Measurements from ENCODE around the gene RASSF8. TPM values are rescaled to one million over a fixed set of nuclear protein-coding genes. Genes with fewer than 3 reads are reported as not detected.

The RASSF8 gene
- total RNA-seq, 2 donors from 2014 or later, result 3.2 to 14.2 TPM

DNA sequence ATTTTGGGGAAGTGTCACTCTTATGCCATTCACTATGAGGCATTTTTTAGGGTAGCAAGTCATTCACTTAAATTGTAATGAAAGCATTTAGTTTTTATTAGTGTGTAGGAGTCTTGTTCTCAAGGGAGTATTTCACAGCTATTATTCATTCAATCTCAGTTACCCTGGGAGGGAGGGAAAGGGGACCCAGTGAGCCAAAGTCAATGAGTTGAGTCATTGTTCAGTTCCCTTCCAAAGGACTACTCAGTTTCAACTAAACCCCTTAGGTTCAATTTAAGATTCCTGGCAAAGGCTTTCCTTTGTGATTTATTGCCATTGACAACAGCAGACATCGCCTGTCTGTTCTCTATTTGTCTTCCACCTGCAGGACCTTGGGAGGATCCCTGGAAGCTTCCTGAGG is 29.3 kb upstream of the RASSF8 start:
- intact Hi-C loops (cut with DNase I), result no loop called here
- TF ChIP-seq, protein P1, sequence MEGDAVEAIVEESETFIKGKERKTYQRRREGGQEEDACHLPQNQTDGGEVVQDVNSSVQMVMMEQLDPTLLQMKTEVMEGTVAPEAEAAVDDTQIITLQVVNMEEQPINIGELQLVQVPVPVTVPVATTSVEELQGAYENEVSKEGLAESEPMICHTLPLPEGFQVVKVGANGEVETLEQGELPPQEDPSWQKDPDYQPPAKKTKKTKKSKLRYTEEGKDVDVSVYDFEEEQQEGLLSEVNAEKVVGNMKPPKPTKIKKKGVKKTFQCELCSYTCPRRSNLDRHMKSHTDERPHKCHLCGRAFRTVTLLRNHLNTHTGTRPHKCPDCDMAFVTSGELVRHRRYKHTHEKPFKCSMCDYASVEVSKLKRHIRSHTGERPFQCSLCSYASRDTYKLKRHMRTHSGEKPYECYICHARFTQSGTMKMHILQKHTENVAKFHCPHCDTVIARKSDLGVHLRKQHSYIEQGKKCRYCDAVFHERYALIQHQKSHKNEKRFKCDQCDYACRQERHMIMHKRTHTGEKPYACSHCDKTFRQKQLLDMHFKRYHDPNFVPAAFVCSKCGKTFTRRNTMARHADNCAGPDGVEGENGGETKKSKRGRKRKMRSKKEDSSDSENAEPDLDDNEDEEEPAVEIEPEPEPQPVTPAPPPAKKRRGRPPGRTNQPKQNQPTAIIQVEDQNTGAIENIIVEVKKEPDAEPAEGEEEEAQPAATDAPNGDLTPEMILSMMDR (IDR thresholded peaks at IDR 0.05), result no peak
- H3K4me3 ChIP-seq, result no peak overlapping the region
- H3K36me3 ChIP-seq, result no peaks in the 10 kb centered on the region
- H3K27ac ChIP-seq, result no peak overlapping the region
- no peaks in the 10 kb centered on the region for H3K9me3 ChIP-seq
- no peak for DNase-seq
- no peaks in the 10 kb centered on the region for H3K4me1 ChIP-seq
- no peak overlapping the region for H3K9ac ChIP-seq (ENCODE audit: low read depth in 2 of 2, low read length in 2 of 2)
- no peaks in the 10 kb centered on the region for H3K27me3 ChIP-seq

GRCh38 chr12:25932971-25933370 is 25.5 kb upstream of the RASSF8 start:
- no peaks in the 10 kb centered on the region for H3K4me1 ChIP-seq
- no peak overlapping the region for H3K27ac ChIP-seq
- TF ChIP-seq, protein P1 (IDR thresholded peaks at IDR 0.05), result no peak
- intact Hi-C loops (cut with DNase I), result no loop called here
- DNase-seq, result no peak
- no peak overlapping the region for H3K4me3 ChIP-seq
- no peaks in the 10 kb centered on the region for H3K9me3 ChIP-seq
- no peaks in the 10 kb centered on the region for H3K36me3 ChIP-seq
- H3K9ac ChIP-seq (ENCODE audit: low read depth in 2 of 2, low read length in 2 of 2), result no peak overlapping the region
- no peaks in the 10 kb centered on the region for H3K27me3 ChIP-seq

- DNase-seq, result no peak
- no peaks in the 10 kb centered on the region for H3K27me3 ChIP-seq
- H3K4me1 ChIP-seq, result no peaks in the 10 kb centered on the region
- no peaks in the 10 kb centered on the region for H3K36me3 ChIP-seq
- no peak overlapping the region for H3K27ac ChIP-seq
- H3K4me3 ChIP-seq, result no peak overlapping the region
- TF ChIP-seq, protein P1 (IDR thresholded peaks at IDR 0.05), result no peak
- intact Hi-C loops (cut with DNase I), result no loop called here
- H3K9me3 ChIP-seq, result no peaks in the 10 kb centered on the region
- H3K9ac ChIP-seq (ENCODE audit: low read depth in 2 of 2, low read length in 2 of 2), result no peak overlapping the region
Observed at GRCh38 chr12:25934456-25934855, 24.0 kb upstream of the RASSF8 start.

DNA sequence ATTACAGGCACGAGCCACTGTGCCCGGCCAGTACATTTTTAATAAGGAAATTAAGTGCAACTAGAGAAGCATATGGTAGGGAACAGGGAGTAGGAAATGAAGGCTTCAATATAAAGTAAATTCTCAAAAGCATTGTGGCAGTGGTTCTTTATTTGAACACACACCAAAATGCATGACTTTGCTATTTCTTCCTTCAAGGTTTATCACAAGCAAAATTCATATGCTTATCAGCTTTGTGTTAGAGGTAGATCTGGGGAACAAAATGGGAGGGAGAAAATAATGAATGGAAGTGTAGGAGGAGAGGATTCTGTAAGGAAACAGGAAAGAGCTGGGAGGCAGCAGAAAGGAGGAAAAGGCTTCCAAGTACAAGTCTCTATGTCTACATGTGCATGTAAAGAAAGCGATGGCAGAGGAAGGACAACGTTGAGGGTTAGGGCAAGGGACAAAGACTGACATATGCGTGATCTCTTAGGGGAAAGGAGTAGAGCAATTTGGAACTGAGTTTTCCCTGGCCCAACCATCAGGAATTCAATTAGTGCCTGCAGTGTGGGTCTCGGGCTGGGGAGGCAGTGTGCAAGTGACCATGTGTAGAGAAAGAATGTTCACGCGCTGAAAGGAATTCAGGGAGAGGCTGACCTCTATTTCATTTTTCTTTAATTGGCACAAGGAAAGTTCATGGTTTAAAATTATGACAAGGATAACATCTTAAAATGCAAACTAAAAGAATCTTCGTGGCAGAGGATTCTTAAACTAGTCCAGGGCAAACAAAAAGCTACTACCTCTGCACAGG is 22.9 kb upstream of the RASSF8 start:
- TF ChIP-seq, protein P1 (IDR thresholded peaks at IDR 0.05), result no peak
- no peak overlapping the region for H3K27ac ChIP-seq
- H3K4me3 ChIP-seq, result no peak overlapping the region
- no peak for DNase-seq
- H3K9ac ChIP-seq (ENCODE audit: low read depth in 2 of 2, low read length in 2 of 2), result no peak overlapping the region
- no peaks in the 10 kb centered on the region for H3K4me1 ChIP-seq
- H3K36me3 ChIP-seq, result no peaks in the 10 kb centered on the region
- intact Hi-C loops (cut with DNase I), result no loop called here
- no peaks in the 10 kb centered on the region for H3K27me3 ChIP-seq
- no peaks in the 10 kb centered on the region for H3K9me3 ChIP-seq

DNA sequence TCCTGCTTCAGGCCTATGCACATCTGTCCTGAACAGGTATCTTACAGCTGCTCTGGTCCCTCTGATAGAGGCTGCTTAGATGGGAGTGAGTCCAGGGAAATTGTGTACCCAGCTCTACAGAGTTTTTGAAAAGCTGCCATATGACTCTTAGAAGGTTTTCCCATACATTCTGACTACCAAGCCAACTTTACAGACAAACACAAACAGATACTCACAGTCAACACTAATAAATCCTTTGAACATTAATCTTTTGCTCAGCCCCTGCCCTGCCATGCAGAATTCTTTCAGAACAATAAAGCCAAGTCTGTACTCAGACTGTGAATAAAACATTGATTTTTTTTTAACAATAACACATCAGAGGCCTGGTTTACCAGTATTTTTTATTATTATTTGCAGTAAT is 21.4 kb upstream of the RASSF8 start:
- no peak for DNase-seq
- H3K9ac ChIP-seq (ENCODE audit: low read depth in 2 of 2, low read length in 2 of 2), result no peak overlapping the region

More for the DNA sequence above, 21.4 kb upstream of the RASSF8 start:
- Histone ChIP-seq H3K27me3 (no peaks in the 10 kb centered on the region), H3K4me3 (no peak overlapping the region), H3K36me3 (no peaks in the 10 kb centered on the region), H3K9me3 (no peaks in the 10 kb centered on the region), H3K4me1 (no peaks in the 10 kb centered on the region), H3K27ac (no peak overlapping the region)
- intact Hi-C loops (cut with DNase I), result no loop called here
- TF ChIP-seq, protein P1 (IDR thresholded peaks at IDR 0.05), result no peak

All from colonic mucosa (tissue), 4 donors.